Panc1 (cell line): Measurements from ENCODE around the gene CRTAC1. TPM values are rescaled to one million over a fixed set of nuclear protein-coding genes. Genes with fewer than 3 reads are reported as not detected.

ENCODE experiments used
- ATAC-seq: fragments of 200-7000 bp; cut with Tn5 transposase; 2 replicates; pipeline ENCODE4 v1.9.1; 2020; ENCODE audit warnings: mild to moderate bottlenecking, moderate library complexity
- BruUV-seq: library from RNA; stranded (reverse); fragments of 400-500 nt; replicated peaks from 2 replicates; lab custom pipeline; 2021; lab: Mats Ljungman, UMichigan
- CTCF ChIA-PET: fragments of 300-600 bp; sonication (Branson Sonifier 250); formaldehyde crosslinking; loops from one replicate; lab custom pipeline; 2022; ENCODE audit warnings: antibody characterized with exemption; lab: Charles Lee
- POLR2A ChIA-PET: fragments of 300-600 bp; sonication (Branson Sonifier 250); formaldehyde crosslinking; loops from one replicate; lab custom pipeline; 2022; ENCODE audit warnings: antibody characterized with exemption; lab: Charles Lee
- DNase-seq: peaks from one replicate; pipeline ENCODE4 v3.0.0-alpha.2; 2010; ENCODE audit warnings: low read depth, low spot score
- H3K27ac ChIP-seq: 2 replicates; pipeline ENCODE4 v1.5.1; 2011; ENCODE audit warnings: mild to moderate bottlenecking, low read length, inconsistent platforms
- H3K27me3 ChIP-seq: fragments of 200-500 bp; sonication (Bioruptor generic); 2 replicates; pipeline ENCODE4 v1.6.0; 2014; ENCODE audit warnings: low read length, inconsistent platforms; ENCODE audit not compliant: control insufficient read depth, insufficient read depth
- H3K36me3 ChIP-seq: fragments of 200-500 bp; sonication (Bioruptor generic); 2 replicates; pipeline ENCODE4 v1.5.1; 2014; ENCODE audit warnings: inconsistent platforms, mild to moderate bottlenecking, low read length, moderate library complexity; ENCODE audit not compliant: control insufficient read depth, insufficient read depth
- H3K4me1 ChIP-seq: 2 replicates; pipeline ENCODE4 v1.5.1; 2011; ENCODE audit warnings: inconsistent platforms, mild to moderate bottlenecking, low read length, moderate library complexity; ENCODE audit not compliant: control insufficient read depth, insufficient read depth
- H3K4me3 ChIP-seq, 2 experiments: 2 replicates each; pipeline ENCODE4 v1.5.1; 2011 to 2012; ENCODE audit warnings: low read depth in 2 of 2, low read length in 2 of 2, mild to moderate bottlenecking in 2 of 2, inconsistent platforms in 1 of 2, moderate library complexity in 1 of 2
- H3K9me3 ChIP-seq: fragments of 200-500 bp; sonication (Bioruptor generic); 2 replicates; pipeline ENCODE4 v1.5.1; 2014; ENCODE audit warnings: low read depth, mild to moderate bottlenecking, inconsistent platforms, low read length, moderate library complexity; ENCODE audit not compliant: control insufficient read depth, insufficient read depth
- CTCF ChIP-seq: fragments of 450-650 bp; IDR thresholded peaks from 2 replicates; pipeline ENCODE4 v1.5.1; 2017; ENCODE audit warnings: mild to moderate bottlenecking
- POLR2AphosphoS5 ChIP-seq: IDR thresholded peaks from 2 replicates; pipeline ENCODE4 v1.6.1; 2012; ENCODE audit warnings: mild to moderate bottlenecking, low read depth, low read length, moderate library complexity
- REST ChIP-seq, 2 experiments: IDR thresholded peaks; 2 replicates each; pipeline ENCODE4 v1.6.1; 2011 to 2012; ENCODE audit warnings: low read depth in 2 of 2, control low read depth in 1 of 2, low read length in 1 of 2, mild to moderate bottlenecking in 1 of 2, moderate library complexity in 1 of 2; ENCODE audit not compliant: insufficient read depth in 1 of 2
- SIN3A ChIP-seq: IDR thresholded peaks from 2 replicates; pipeline ENCODE4 v1.6.1; 2012; ENCODE audit warnings: low read depth, mild to moderate bottlenecking, low read length, moderate library complexity, borderline replicate concordance; ENCODE audit not compliant: insufficient read depth
- TCF7L2 ChIP-seq: IDR thresholded peaks from 2 replicates; pipeline ENCODE4 v1.6.1; 2011; ENCODE audit warnings: mild to moderate bottlenecking, low read depth, low read length, inconsistent platforms
- in situ Hi-C: cut with HindIII; loops from 2 replicates; pipeline ENCODE4 v1.10.0; 2016; ENCODE audit warnings: low sequenced_read_pairs, low pct_unique_long_range_greater_than_20kb
- intact Hi-C: fragments of 100-400 bp; cut with micrococcal nuclease; formaldehyde crosslinking; loops from one replicate; pipeline ENCODE4 v1.10.0; 2022; ENCODE audit not compliant: unreplicated experiment
- total RNA-seq: library from RNA; stranded (reverse); gene quantifications from one replicate; pipeline ENCODE4 v1.2.1, GENCODE V29; 2021; ENCODE audit not compliant: unreplicated experiment

CRTAC1 gene
- total RNA-seq, 1 experiment from 2014 or later: 0.23 TPM

GRCh38 chr10:98047009-98047741 lies 16.8 kb upstream of the CRTAC1 start:
- in situ Hi-C loops: no loop called here
- Histone ChIP-seq H3K27ac (no peak overlapping the region), H3K36me3 (no peaks in the 10 kb centered on the region), H3K4me3 (no peak overlapping the region), H3K27me3 (peaks cover 30% of the 10 kb centered on the region), H3K4me1 (no peaks in the 10 kb centered on the region), H3K9me3 (no peaks in the 10 kb centered on the region)
- CTCF ChIA-PET: interaction anchor here (0.5 to 0.9 kb wide), 2 partner anchors 8 to 132 kb away, joined by 4 to 5 read pairs; no protein-coding TSS in a partner anchor
- TF ChIP-seq TCF7L2 (no peak), CTCF (no peak), REST (IDR thresholded peaks at IDR 0.05; ENCODE audit: insufficient read depth in 1 of 2, low read depth in 2 of 2, low read length in 1 of 2) (no peak), SIN3A (no peak), POLR2AphosphoS5 (no peak)
- POLR2A ChIA-PET: interaction anchor here (0.6 kb wide), 1 partner anchor 20 kb away, joined by 3 read pairs; no protein-coding TSS in a partner anchor
- intact Hi-C loops: loop anchor here (10.0 kb wide), 1 partner anchor 252 kb away; no protein-coding TSS in a partner anchor
- ATAC-seq: no peak
- no peak for DNase-seq
- no TSS peak for BruUV-seq

DNA sequence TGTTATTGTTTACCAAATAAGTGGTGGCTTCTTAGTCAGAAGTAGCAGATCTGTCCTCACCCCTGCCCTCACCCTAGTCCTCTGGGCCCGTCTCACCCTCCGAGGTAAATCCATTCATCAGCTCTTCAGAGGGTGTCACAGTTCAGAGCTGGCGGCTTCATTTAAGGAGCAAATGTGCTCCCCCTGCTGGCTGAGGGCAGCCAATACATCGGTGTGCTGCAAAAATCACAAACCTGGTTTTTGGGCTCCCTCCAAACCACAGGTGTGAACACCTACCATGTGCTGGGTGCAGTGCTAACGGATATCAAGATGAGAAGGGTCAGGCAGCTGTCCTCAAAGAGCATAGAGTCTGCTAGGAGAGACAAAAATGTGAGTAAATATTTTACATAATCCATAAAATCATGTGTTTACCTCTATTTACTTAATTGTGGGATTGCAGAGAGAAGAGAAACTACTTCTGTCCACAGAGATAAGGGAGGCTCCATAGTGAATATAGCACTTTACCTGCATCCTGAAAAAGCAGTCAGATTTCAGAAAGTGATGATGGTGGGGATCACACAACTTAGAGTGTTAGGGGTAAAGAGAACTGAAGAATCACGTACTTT lies 15.5 kb upstream of the CRTAC1 start:
- no peaks in the 10 kb centered on the region for H3K36me3 ChIP-seq
- POLR2A ChIA-PET: no interaction called here
- peak; percentile 53 for DNase-seq
- H3K4me1 ChIP-seq: no peaks in the 10 kb centered on the region
- H3K9me3 ChIP-seq: no peaks in the 10 kb centered on the region
- no peak overlapping the region for H3K27ac ChIP-seq
- intact Hi-C loops: loop anchor here (1.0 to 10.0 kb wide), 2 partner anchors 132 to 251 kb away; no protein-coding TSS in a partner anchor
- H3K4me3 ChIP-seq: no peak overlapping the region
- ATAC-seq: peak; percentile 86
- no TSS peak for BruUV-seq
- CTCF ChIA-PET: interaction anchor here (0.6 to 0.7 kb wide), 5 partner anchors 9 to 251 kb away, joined by 3 to 4 read pairs (median 3); no protein-coding TSS in a partner anchor
- H3K27me3 ChIP-seq: peaks cover 25% of the 10 kb centered on the region
- in situ Hi-C loops: no loop called here
- TF ChIP-seq TCF7L2: no peak; the same call in 1 of the 2 replicates
- TF ChIP-seq REST (IDR thresholded peaks at IDR 0.05; ENCODE audit: insufficient read depth in 1 of 2, low read depth in 2 of 2, low read length in 1 of 2): no peak
- no peak for TF ChIP-seq SIN3A
- TF ChIP-seq CTCF: peak; percentile 99
- no peak for TF ChIP-seq POLR2AphosphoS5
